Fibroblast of mammary gland (primary cell): ENCODE data around the gene LYRM9.

Source experiments
- DNase-seq: peaks from one replicate; pipeline ENCODE4 v3.0.0-alpha.2; 2010; ENCODE audit warnings: low read depth
- H3K4me3 ChIP-seq: 2 replicates; pipeline ENCODE4 v1.5.1; 2011; ENCODE audit warnings: low read depth, mild to moderate bottlenecking, low read length, moderate library complexity; ENCODE audit not compliant: control insufficient read depth
- TF ChIP-seq, protein P1 (sequence below): conservative IDR thresholded peaks from 2 replicates; pipeline ENCODE4 v1.5.1; 2011; ENCODE audit warnings: low read depth, low read length, inconsistent platforms; ENCODE audit not compliant: control insufficient read depth, insufficient read depth

Gene LYRM9

DNA sequence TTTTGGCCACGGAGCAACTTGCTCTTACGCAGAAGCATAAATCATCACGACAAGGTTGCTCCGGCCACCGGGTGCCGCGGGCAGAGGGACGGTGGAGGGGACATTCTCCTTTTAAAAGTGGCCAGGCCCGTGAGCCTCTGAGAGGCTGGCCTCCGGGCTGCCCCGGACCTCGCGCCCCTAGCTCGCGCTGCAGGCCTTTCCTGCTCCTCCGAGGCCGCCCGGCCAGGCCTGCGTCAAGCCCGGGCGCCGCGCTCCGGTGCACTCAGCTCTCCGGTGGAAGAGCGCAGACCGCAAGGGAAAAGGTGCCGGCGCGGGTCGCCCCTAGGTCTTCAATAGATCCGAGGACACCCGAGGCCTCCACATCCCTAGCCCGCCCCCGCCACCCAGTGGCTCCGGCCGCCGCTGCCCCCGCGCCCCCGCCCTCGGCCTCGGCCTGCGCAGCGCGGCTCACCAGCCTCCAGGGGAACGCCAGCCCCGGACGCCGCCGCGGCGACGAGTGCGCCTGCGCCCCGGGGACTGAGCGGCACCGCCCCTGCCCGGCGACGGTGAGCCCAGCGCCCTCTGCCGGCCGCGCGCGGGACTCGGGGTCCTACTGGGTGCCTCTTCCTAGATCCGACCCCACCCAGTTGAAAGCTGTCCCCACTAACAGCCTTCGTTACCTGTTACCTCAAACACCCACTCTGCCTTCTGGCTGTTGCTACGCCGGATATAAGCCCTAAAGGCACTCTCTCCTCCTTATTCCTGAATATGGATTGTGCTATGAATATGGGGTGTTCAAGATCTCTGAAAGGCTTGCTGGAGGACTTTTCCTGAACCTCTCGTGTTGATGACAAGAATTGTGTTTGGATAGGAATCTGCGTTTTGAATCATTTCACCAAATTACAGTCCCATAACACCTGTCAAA is at the start of gene LYRM9:
Gene LYRM9, minus strand, starts transcription at position 500 of the 904 bp plus-strand sequence. CDS start 10,671 bp downstream, outside the sequence.
- H3K4me3 ChIP-seq, result peak within 1 kb of the TSS; percentile 57
- TF ChIP-seq, protein P1, sequence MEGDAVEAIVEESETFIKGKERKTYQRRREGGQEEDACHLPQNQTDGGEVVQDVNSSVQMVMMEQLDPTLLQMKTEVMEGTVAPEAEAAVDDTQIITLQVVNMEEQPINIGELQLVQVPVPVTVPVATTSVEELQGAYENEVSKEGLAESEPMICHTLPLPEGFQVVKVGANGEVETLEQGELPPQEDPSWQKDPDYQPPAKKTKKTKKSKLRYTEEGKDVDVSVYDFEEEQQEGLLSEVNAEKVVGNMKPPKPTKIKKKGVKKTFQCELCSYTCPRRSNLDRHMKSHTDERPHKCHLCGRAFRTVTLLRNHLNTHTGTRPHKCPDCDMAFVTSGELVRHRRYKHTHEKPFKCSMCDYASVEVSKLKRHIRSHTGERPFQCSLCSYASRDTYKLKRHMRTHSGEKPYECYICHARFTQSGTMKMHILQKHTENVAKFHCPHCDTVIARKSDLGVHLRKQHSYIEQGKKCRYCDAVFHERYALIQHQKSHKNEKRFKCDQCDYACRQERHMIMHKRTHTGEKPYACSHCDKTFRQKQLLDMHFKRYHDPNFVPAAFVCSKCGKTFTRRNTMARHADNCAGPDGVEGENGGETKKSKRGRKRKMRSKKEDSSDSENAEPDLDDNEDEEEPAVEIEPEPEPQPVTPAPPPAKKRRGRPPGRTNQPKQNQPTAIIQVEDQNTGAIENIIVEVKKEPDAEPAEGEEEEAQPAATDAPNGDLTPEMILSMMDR, result peak; percentile 48
- DNase-seq, result peak; percentile 78

DNA sequence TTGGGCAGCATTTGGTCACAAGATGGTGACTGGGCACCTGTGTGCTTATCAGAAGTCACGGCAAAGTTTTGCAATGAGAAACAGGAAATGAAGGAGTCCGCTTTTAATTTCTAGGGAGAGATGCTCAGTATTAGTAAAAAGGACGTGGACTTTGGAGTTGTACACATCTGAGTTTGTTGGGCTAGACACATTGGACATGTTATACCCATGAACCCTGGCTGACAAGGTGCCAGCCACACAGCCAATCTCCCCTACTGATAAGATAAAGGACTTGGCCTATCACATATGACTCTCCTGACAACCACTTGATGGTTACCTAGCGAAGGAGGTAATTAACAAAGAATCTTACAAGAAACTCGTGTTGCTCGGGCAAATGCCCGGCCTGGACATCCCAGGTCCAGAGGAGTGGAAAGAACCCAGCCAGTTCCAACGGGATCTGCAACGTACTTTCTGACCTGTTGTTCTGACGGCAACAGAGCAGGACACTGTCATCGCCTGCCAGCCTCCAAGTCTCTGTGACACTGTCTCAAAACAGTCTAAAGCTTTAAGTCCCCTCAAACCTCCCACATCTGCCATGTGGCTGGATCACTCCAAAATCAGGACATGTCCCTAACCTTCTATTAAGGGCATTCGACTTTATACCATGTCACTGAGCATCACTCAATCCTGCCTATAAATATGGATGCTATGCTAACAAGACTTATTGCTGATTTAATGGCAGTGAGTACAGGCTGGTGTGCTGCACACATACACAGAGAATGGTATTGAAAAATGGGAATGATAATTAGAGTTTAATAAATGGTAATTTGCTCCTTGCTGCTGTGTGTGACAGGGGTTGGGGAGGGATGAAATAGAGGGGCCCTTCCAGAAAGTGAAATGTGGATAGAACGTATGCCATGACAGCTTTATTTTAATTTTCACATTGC is 47.6 kb upstream of the LYRM9 start:
- TF ChIP-seq, protein P1, result no peak
- no peak for DNase-seq
- H3K4me3 ChIP-seq, result no peak overlapping the region

DNA sequence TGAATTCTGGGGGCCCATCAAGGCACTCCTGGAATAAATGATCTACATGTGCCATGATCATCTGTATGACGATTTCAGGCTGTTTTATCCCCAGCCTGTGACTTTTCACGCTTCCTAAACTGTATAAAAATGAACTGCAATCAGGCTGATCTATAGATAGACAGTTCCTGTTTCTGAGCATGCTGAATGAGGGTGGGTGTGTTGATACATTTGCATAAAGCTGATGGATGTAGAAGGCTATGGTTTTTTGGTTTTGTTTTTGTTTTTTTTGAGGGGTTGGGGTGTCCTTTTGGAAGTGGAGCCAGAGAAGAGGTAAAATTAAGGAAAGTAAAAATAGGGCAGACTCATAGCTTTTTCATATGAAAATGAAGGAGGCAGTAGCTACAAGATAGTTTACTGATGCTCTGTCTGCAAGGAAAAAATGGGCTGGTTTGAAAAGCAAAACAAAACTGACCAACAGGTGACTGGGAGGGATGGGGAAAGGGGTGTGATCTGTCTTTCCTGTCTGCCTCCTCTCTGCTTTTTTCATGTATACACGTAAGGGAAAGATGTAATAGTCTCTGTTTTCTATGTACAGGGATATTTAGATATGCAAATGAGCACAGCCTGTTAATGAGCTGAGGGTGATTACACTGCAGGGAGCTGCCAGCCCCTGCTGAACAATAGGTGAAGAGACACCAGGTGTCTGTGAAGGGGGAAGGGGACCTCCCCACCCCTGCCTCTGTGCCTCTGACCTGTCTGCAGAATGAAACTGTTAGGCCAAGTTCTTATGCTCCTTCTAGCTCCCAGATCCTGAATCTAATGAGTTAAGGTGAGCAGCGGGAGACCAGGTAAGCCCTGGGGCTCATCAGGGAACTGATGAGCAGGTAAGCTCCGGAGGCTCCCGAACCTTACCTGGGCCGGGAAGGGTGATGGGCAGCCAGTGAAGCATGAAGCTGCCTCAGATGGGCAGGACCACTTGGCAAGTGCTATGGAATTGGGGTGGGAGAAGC is 46.6 kb upstream of the LYRM9 start:
- TF ChIP-seq, protein P1, result no peak
- DNase-seq, result no peak
- no peak overlapping the region for H3K4me3 ChIP-seq

DNA sequence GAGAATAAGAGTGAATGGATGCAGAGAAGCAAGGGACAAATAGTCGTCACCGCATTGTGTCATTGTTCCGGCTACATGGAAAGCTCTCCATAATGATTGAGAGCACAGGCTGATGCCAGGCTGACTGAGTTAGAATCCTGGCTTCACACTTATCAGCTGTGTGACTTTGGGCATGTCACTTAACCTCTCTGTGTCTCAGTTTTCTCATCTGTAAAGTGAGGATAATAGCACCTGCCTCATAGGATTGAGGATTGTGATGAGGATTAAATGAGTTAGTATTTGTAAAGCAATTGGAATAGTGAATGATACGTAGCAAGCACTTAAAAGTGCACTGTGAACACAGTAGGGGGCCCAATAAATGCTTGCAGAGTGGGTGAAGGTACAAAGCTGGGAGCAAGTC is 45.7 kb upstream of the LYRM9 start:
- DNase-seq, result no peak
- H3K4me3 ChIP-seq, result no peak overlapping the region
- TF ChIP-seq, protein P1, result no peak

DNA sequence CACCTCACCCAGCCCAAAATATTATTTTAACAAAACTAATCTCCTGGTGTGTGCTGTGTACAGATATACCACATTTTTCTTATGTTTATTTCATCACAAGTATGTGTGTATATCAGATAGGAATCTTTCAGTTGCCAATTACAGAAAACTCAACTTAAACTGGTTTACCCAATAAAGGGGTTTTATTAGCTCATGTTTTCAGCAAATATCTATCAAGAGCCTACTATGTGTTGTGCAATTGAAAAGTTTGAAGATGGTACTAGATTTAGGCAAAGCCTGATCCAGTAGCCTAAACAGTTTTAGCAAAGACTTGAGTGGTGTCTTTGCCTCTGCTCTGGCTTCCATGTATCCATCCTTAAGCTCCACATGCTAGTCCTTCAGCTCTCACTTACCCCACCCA is 45.1 kb upstream of the LYRM9 start:
- no peak for DNase-seq
- TF ChIP-seq, protein P1, result no peak
- H3K4me3 ChIP-seq, result no peak overlapping the region

DNA sequence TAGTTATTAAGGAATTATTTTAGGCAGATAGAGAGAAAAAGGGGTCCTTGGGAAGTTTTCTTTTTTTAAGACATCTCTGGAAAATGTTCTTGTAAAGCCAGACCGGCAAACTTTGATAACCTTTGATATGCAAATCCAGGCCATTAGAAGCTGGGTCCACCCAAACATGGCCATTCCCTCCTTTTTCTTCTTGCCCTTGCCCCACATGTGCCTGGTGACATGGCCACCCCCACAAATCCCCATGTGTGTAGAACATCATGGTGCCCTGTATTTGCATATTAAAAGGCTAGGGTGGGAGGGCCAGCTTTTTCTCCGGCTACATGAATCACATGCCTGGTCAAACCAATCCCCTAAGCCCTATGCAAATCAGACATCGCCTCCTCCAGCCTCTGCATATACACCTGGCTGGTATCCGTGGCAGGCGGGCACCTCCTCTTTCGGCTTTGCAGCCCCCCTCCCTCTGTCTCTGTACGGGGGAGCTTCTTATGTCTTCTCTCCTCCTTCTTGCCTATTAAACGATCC is 43.9 kb upstream of the LYRM9 start:
- DNase-seq, result no peak
- H3K4me3 ChIP-seq, result no peak overlapping the region
- TF ChIP-seq, protein P1, result no peak
